Activated naive CD8-positive, alpha-beta T cell treated with anti-CD3 and anti-CD28 coated beads for 36 hours (primary cell): ENCODE results near the gene ADAMTS16. TPM values are rescaled to one million over a fixed set of nuclear protein-coding genes. Genes with fewer than 3 reads are reported as not detected.

Experiments
- DNase-seq: peaks from one replicate; pipeline ENCODE4 v3.0.0; 2021
- H3K27ac Mint-ChIP-seq: one replicate; pipeline ENCODE4 v1.8.0; 2022; ENCODE audit warnings: mild to moderate bottlenecking, moderate library complexity, mixed read lengths
- H3K27me3 Mint-ChIP-seq: one replicate; pipeline ENCODE4 v1.8.0; 2022; ENCODE audit warnings: mild to moderate bottlenecking, mixed read lengths
- H3K36me3 Mint-ChIP-seq: one replicate; pipeline ENCODE4 v1.8.0; 2021; ENCODE audit warnings: mild to moderate bottlenecking, mixed read lengths
- H3K4me1 Mint-ChIP-seq: one replicate; pipeline ENCODE4 v1.8.0; 2021; ENCODE audit warnings: mixed read lengths
- H3K4me3 Mint-ChIP-seq: one replicate; pipeline ENCODE4 v1.8.0; 2022; ENCODE audit warnings: mild to moderate bottlenecking, moderate library complexity, mixed read lengths
- H3K9me3 Mint-ChIP-seq: one replicate; pipeline ENCODE4 v1.8.0; 2022; ENCODE audit warnings: mixed read lengths
- total RNA-seq, 2 experiments: library from RNA; stranded (reverse); gene quantifications; one replicate each; pipeline ENCODE4 v1.2.3, GENCODE V29; 2021

ADAMTS16 gene
- total RNA-seq, 2 experiments from 2014 or later = not detected

GRCh38 chr5:5266297-5266696 is 126.2 kb downstream of the ADAMTS16 start:
- no peak overlapping the region for H3K4me3 Mint-ChIP-seq
- H3K4me1 Mint-ChIP-seq = no peaks in the 10 kb centered on the region
- peaks cover 8% of the 10 kb centered on the region for H3K27me3 Mint-ChIP-seq
- no peak for DNase-seq
- H3K9me3 Mint-ChIP-seq = no peaks in the 10 kb centered on the region
- no peak overlapping the region for H3K27ac Mint-ChIP-seq
- no peaks in the 10 kb centered on the region for H3K36me3 Mint-ChIP-seq

GRCh38 chr5:5270161-5270560 is 130.0 kb downstream of the ADAMTS16 start:
- no peaks in the 10 kb centered on the region for H3K4me1 Mint-ChIP-seq
- H3K4me3 Mint-ChIP-seq = no peak overlapping the region
- DNase-seq = no peak
- peaks cover 4% of the 10 kb centered on the region for H3K27me3 Mint-ChIP-seq
- H3K27ac Mint-ChIP-seq = no peak overlapping the region
- no peaks in the 10 kb centered on the region for H3K9me3 Mint-ChIP-seq
- H3K36me3 Mint-ChIP-seq = no peaks in the 10 kb centered on the region

- Mint-ChIP-seq H3K36me3 (no peaks in the 10 kb centered on the region), H3K27me3 (peaks cover 4% of the 10 kb centered on the region), H3K27ac (no peak overlapping the region), H3K4me1 (no peaks in the 10 kb centered on the region), H3K9me3 (no peaks in the 10 kb centered on the region), H3K4me3 (no peak overlapping the region)
- no peak for DNase-seq
These were observed 131.0 kb downstream of the ADAMTS16 start for GRCh38 chr5:5270958-5271785.

- no peaks in the 10 kb centered on the region for H3K9me3 Mint-ChIP-seq
- no peak overlapping the region for H3K4me3 Mint-ChIP-seq
- no peak overlapping the region for H3K27ac Mint-ChIP-seq
- H3K4me1 Mint-ChIP-seq = no peaks in the 10 kb centered on the region
- H3K36me3 Mint-ChIP-seq = no peaks in the 10 kb centered on the region
- DNase-seq = no peak
- H3K27me3 Mint-ChIP-seq = peaks cover 4% of the 10 kb centered on the region
These were observed 131.7 kb downstream of the ADAMTS16 start for GRCh38 chr5:5271786-5272321.

GRCh38 chr5:5273398-5273797 is 133.3 kb downstream of the ADAMTS16 start:
- Mint-ChIP-seq H3K27ac (no peak overlapping the region), H3K9me3 (no peaks in the 10 kb centered on the region), H3K4me1 (no peaks in the 10 kb centered on the region), H3K4me3 (no peak overlapping the region), H3K36me3 (no peaks in the 10 kb centered on the region), H3K27me3 (peaks cover 2% of the 10 kb centered on the region)
- DNase-seq = no peak

GRCh38 chr5:5273976-5274375 is 133.8 kb downstream of the ADAMTS16 start:
- no peaks in the 10 kb centered on the region for H3K4me1 Mint-ChIP-seq
- no peak for DNase-seq
- H3K36me3 Mint-ChIP-seq = no peaks in the 10 kb centered on the region
- no peaks in the 10 kb centered on the region for H3K9me3 Mint-ChIP-seq
- H3K27me3 Mint-ChIP-seq = no peaks in the 10 kb centered on the region
- H3K27ac Mint-ChIP-seq = no peak overlapping the region
- H3K4me3 Mint-ChIP-seq = no peak overlapping the region

GRCh38 chr5:5275211-5275610 is 135.1 kb downstream of the ADAMTS16 start:
- no peak overlapping the region for H3K27ac Mint-ChIP-seq
- no peaks in the 10 kb centered on the region for H3K4me1 Mint-ChIP-seq
- H3K27me3 Mint-ChIP-seq = peaks cover 4% of the 10 kb centered on the region
- no peaks in the 10 kb centered on the region for H3K9me3 Mint-ChIP-seq
- no peak overlapping the region for H3K4me3 Mint-ChIP-seq
- H3K36me3 Mint-ChIP-seq = peaks cover 2% of the 10 kb centered on the region
- no peak for DNase-seq

- Mint-ChIP-seq H3K27me3 (peaks cover 4% of the 10 kb centered on the region), H3K27ac (no peak overlapping the region), H3K4me3 (no peak overlapping the region), H3K36me3 (peaks cover 2% of the 10 kb centered on the region), H3K9me3 (no peaks in the 10 kb centered on the region), H3K4me1 (no peaks in the 10 kb centered on the region)
- no peak for DNase-seq
These were observed 136.3 kb downstream of the ADAMTS16 start for GRCh38 chr5:5276430-5276829.

- H3K9me3 Mint-ChIP-seq = no peaks in the 10 kb centered on the region
- H3K36me3 Mint-ChIP-seq = peaks cover 2% of the 10 kb centered on the region
- H3K4me3 Mint-ChIP-seq = no peak overlapping the region
- peaks cover 4% of the 10 kb centered on the region for H3K27me3 Mint-ChIP-seq
- no peak for DNase-seq
- no peak overlapping the region for H3K27ac Mint-ChIP-seq
- H3K4me1 Mint-ChIP-seq = no peaks in the 10 kb centered on the region
These were observed 136.9 kb downstream of the ADAMTS16 start for GRCh38 chr5:5276951-5277517.

- Mint-ChIP-seq H3K27me3 (peaks cover 4% of the 10 kb centered on the region), H3K36me3 (peaks cover 3% of the 10 kb centered on the region), H3K9me3 (no peaks in the 10 kb centered on the region), H3K4me3 (no peak overlapping the region), H3K27ac (no peak overlapping the region), H3K4me1 (no peaks in the 10 kb centered on the region)
- no peak for DNase-seq
These were observed 138.2 kb downstream of the ADAMTS16 start for GRCh38 chr5:5278201-5278814.

GRCh38 chr5:5278815-5279381 is 138.8 kb downstream of the ADAMTS16 start:
- no peak overlapping the region for H3K27ac Mint-ChIP-seq
- no peaks in the 10 kb centered on the region for H3K4me1 Mint-ChIP-seq
- H3K4me3 Mint-ChIP-seq = no peak overlapping the region
- H3K27me3 Mint-ChIP-seq = peaks cover 4% of the 10 kb centered on the region
- no peak for DNase-seq
- peaks cover 3% of the 10 kb centered on the region for H3K36me3 Mint-ChIP-seq
- H3K9me3 Mint-ChIP-seq = no peaks in the 10 kb centered on the region

- no peak for DNase-seq
- Mint-ChIP-seq H3K36me3 (peaks cover 1% of the 10 kb centered on the region), H3K4me1 (no peaks in the 10 kb centered on the region), H3K27ac (no peak overlapping the region), H3K27me3 (peaks cover 3% of the 10 kb centered on the region), H3K4me3 (no peak overlapping the region), H3K9me3 (peaks cover 8% of the 10 kb centered on the region)
These were observed 145.8 kb downstream of the ADAMTS16 start for GRCh38 chr5:5285906-5286305.

GRCh38 chr5:5287419-5287818 is 147.3 kb downstream of the ADAMTS16 start:
- Mint-ChIP-seq H3K27ac (no peak overlapping the region), H3K9me3 (peaks cover 8% of the 10 kb centered on the region), H3K4me3 (no peak overlapping the region), H3K4me1 (no peaks in the 10 kb centered on the region), H3K27me3 (peaks cover 3% of the 10 kb centered on the region), H3K36me3 (peaks cover 1% of the 10 kb centered on the region)
- no peak for DNase-seq

GRCh38 chr5:5288201-5288600 is 148.1 kb downstream of the ADAMTS16 start:
- Mint-ChIP-seq H3K4me1 (no peaks in the 10 kb centered on the region), H3K27me3 (peaks cover 3% of the 10 kb centered on the region), H3K4me3 (no peak overlapping the region), H3K36me3 (no peaks in the 10 kb centered on the region), H3K27ac (no peak overlapping the region), H3K9me3 (peaks cover 8% of the 10 kb centered on the region)
- DNase-seq = no peak

- DNase-seq = no peak
- no peaks in the 10 kb centered on the region for H3K36me3 Mint-ChIP-seq
- peaks cover 3% of the 10 kb centered on the region for H3K27me3 Mint-ChIP-seq
- no peak overlapping the region for H3K4me3 Mint-ChIP-seq
- no peak overlapping the region for H3K27ac Mint-ChIP-seq
- H3K9me3 Mint-ChIP-seq = peaks cover 8% of the 10 kb centered on the region
- no peaks in the 10 kb centered on the region for H3K4me1 Mint-ChIP-seq
These were observed 149.4 kb downstream of the ADAMTS16 start for GRCh38 chr5:5289537-5289936.
